MCF 10A (cell line): Measurements from ENCODE around the gene CNGA4. TPM values are rescaled to one million over a fixed set of nuclear protein-coding genes. Genes with fewer than 3 reads are reported as not detected.

Experiments used
- BruUV-seq: library from RNA; stranded (reverse); fragments of 400-500 nt; replicated peaks from 2 replicates; lab custom pipeline; 2021; lab: Mats Ljungman, UMichigan
- CTCF ChIA-PET: fragments of 300-600 bp; sonication (Branson Sonifier 250); formaldehyde crosslinking; extraction: SDS; loops from one replicate; lab custom pipeline; 2021; ENCODE audit warnings: antibody characterized with exemption, inconsistent platforms; lab: Yijun Ruan, JAX
- POLR2A ChIA-PET: fragments of 300-600, 350-650 bp; sonication (Branson Sonifier 250); formaldehyde crosslinking; extraction: SDS; loops from one replicate; lab custom pipeline; 2020; ENCODE audit warnings: antibody characterized with exemption, inconsistent platforms; lab: Yijun Ruan, JAX
- DNase-seq: peaks from one replicate; pipeline ENCODE4 v3.0.0-alpha.2; 2018; ENCODE audit not compliant: unreplicated experiment
- H3K27ac Mint-ChIP-seq: one replicate; pipeline ENCODE4 v1.8.0; 2022; ENCODE audit warnings: mild to moderate bottlenecking, low read depth, mixed read lengths; ENCODE audit not compliant: unreplicated experiment
- H3K27me3 Mint-ChIP-seq: one replicate; pipeline ENCODE4 v1.8.0; 2022; ENCODE audit warnings: mixed read lengths; ENCODE audit not compliant: insufficient read depth, unreplicated experiment
- H3K36me3 Mint-ChIP-seq: one replicate; pipeline ENCODE4 v1.8.0; 2022; ENCODE audit warnings: mild to moderate bottlenecking, moderate library complexity, mixed read lengths; ENCODE audit not compliant: insufficient read depth, unreplicated experiment
- H3K4me1 Mint-ChIP-seq: one replicate; pipeline ENCODE4 v1.8.0; 2022; ENCODE audit warnings: mixed read lengths; ENCODE audit not compliant: insufficient read depth, unreplicated experiment
- H3K4me3 Mint-ChIP-seq: one replicate; pipeline ENCODE4 v1.8.0; 2022; ENCODE audit warnings: mild to moderate bottlenecking, moderate library complexity, mixed read lengths; ENCODE audit not compliant: unreplicated experiment
- H3K9me3 Mint-ChIP-seq: one replicate; pipeline ENCODE4 v1.8.0; 2022; ENCODE audit warnings: mixed read lengths; ENCODE audit not compliant: unreplicated experiment
- intact Hi-C: fragments of 100-400 bp; cut with micrococcal nuclease; formaldehyde crosslinking; loops from 2 replicates; pipeline ENCODE4 v1.14.1; 2022
- total RNA-seq: library from RNA; stranded (reverse); gene quantifications from 2 replicates; pipeline ENCODE4 v1.2.3, GENCODE V29; 2022
- TF ChIP-seq, protein P1 (sequence below): fragments of 200-600 bp; IDR thresholded peaks from one replicate; pipeline ENCODE4 v1.8.0; 2022; ENCODE audit warnings: antibody characterized with exemption, mild to moderate bottlenecking; ENCODE audit not compliant: unreplicated experiment

Gene CNGA4
- total RNA-seq, 1 experiment from 2014 or later = not detected

GRCh38 chr11:6237266-6237665 is 1.6 kb upstream of the CNGA4 start:
- no peak overlapping the region for H3K4me3 Mint-ChIP-seq

GRCh38 chr11:6237761-6238302 is 1.1 kb upstream of the CNGA4 start:
- Mint-ChIP-seq H3K27ac (no peak overlapping the region), H3K4me3 (no peak overlapping the region), H3K9me3 (no peaks in the 10 kb centered on the region), H3K4me1 (peaks cover 17% of the 10 kb centered on the region), H3K27me3 (no peaks in the 10 kb centered on the region), H3K36me3 (no peaks in the 10 kb centered on the region)
- TF ChIP-seq, protein P1, sequence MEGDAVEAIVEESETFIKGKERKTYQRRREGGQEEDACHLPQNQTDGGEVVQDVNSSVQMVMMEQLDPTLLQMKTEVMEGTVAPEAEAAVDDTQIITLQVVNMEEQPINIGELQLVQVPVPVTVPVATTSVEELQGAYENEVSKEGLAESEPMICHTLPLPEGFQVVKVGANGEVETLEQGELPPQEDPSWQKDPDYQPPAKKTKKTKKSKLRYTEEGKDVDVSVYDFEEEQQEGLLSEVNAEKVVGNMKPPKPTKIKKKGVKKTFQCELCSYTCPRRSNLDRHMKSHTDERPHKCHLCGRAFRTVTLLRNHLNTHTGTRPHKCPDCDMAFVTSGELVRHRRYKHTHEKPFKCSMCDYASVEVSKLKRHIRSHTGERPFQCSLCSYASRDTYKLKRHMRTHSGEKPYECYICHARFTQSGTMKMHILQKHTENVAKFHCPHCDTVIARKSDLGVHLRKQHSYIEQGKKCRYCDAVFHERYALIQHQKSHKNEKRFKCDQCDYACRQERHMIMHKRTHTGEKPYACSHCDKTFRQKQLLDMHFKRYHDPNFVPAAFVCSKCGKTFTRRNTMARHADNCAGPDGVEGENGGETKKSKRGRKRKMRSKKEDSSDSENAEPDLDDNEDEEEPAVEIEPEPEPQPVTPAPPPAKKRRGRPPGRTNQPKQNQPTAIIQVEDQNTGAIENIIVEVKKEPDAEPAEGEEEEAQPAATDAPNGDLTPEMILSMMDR = no peak
- BruUV-seq = no TSS peak
- CTCF ChIA-PET = interaction anchor here (0.6 to 7.6 kb wide), 7 partner anchors 8 to 1713 kb away, joined by 3 to 50 read pairs (median 4); no protein-coding TSS in a partner anchor
- POLR2A ChIA-PET = interaction anchor here (0.8 to 5.7 kb wide), 3 partner anchors 12 to 82 kb away, joined by 3 to 59 read pairs (median 5); partner anchors contain the start of gene CAVIN3
- no peak for DNase-seq
- intact Hi-C loops = no loop called here

More at GRCh38 chr11:6237266-6237665, 1.6 kb upstream of the CNGA4 start:
- Mint-ChIP-seq H3K9me3 (no peaks in the 10 kb centered on the region), H3K4me1 (peaks cover 18% of the 10 kb centered on the region), H3K36me3 (no peaks in the 10 kb centered on the region), H3K27me3 (no peaks in the 10 kb centered on the region), H3K27ac (no peak overlapping the region)
- intact Hi-C loops = no loop called here
- ChIA-PET POLR2A (interaction anchor here (0.6 to 5.7 kb wide), 3 partner anchors 12 to 82 kb away, joined by 3 to 59 read pairs (median 5); partner anchors contain the start of gene CAVIN3), CTCF (interaction anchor here (0.6 to 7.6 kb wide), 9 partner anchors 9 to 895 kb away, joined by 3 to 50 read pairs (median 5); no protein-coding TSS in a partner anchor)
- DNase-seq = no peak
- BruUV-seq = no TSS peak
- TF ChIP-seq, protein P1 = no peak

GRCh38 chr11:6240139-6240538 is 1.2 kb downstream of the CNGA4 start:
- Mint-ChIP-seq H3K4me1 (peaks cover 5% of the 10 kb centered on the region), H3K9me3 (no peaks in the 10 kb centered on the region), H3K27me3 (no peaks in the 10 kb centered on the region), H3K4me3 (no peak overlapping the region), H3K36me3 (no peaks in the 10 kb centered on the region), H3K27ac (no peak overlapping the region)
- ChIA-PET CTCF (interaction anchor here (0.6 to 1.1 kb wide), 3 partner anchors 10 to 94 kb away, joined by 3 read pairs; no protein-coding TSS in a partner anchor), POLR2A (no interaction called here)
- no TSS peak for BruUV-seq
- TF ChIP-seq, protein P1 = no peak
- intact Hi-C loops = no loop called here
- DNase-seq = no peak

DNA sequence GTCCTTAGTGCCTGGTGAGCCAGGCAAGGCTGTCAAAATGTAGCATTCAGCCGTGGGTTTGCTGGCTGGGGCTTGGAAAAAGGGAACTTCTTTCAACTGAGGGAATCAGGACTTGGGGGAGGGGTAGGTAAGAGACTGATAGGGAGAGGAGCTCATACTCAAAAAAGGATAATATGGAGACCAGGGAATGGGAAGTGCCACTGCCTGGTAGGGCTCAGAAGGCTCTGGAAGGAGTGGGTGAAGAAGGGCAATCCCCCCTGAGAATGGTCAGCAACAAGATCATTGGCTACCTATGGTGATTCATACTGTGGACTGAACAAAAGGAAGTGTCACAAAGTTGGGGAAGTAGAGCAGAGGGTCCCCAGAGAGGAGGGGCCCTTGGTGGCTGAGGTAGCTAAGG is 1.9 kb downstream of the CNGA4 start:
- CTCF ChIA-PET = interaction anchor here (0.5 to 2.6 kb wide), 5 partner anchors 9 to 114 kb away, joined by 3 to 11 read pairs (median 5); no protein-coding TSS in a partner anchor
- no peak overlapping the region for H3K27ac Mint-ChIP-seq
- H3K4me3 Mint-ChIP-seq = no peak overlapping the region
- intact Hi-C loops = no loop called here
- no peaks in the 10 kb centered on the region for H3K9me3 Mint-ChIP-seq
- H3K27me3 Mint-ChIP-seq = no peaks in the 10 kb centered on the region
- TF ChIP-seq, protein P1 = no peak
- POLR2A ChIA-PET = interaction anchor here (0.5 kb wide), 1 partner anchor 33 kb away, joined by 4 read pairs; no protein-coding TSS in a partner anchor
- H3K36me3 Mint-ChIP-seq = no peaks in the 10 kb centered on the region
- peaks cover 7% of the 10 kb centered on the region for H3K4me1 Mint-ChIP-seq
- no peak for DNase-seq
- BruUV-seq = no TSS peak
